ENCODE results near the gene FBXL20.

DNA sequence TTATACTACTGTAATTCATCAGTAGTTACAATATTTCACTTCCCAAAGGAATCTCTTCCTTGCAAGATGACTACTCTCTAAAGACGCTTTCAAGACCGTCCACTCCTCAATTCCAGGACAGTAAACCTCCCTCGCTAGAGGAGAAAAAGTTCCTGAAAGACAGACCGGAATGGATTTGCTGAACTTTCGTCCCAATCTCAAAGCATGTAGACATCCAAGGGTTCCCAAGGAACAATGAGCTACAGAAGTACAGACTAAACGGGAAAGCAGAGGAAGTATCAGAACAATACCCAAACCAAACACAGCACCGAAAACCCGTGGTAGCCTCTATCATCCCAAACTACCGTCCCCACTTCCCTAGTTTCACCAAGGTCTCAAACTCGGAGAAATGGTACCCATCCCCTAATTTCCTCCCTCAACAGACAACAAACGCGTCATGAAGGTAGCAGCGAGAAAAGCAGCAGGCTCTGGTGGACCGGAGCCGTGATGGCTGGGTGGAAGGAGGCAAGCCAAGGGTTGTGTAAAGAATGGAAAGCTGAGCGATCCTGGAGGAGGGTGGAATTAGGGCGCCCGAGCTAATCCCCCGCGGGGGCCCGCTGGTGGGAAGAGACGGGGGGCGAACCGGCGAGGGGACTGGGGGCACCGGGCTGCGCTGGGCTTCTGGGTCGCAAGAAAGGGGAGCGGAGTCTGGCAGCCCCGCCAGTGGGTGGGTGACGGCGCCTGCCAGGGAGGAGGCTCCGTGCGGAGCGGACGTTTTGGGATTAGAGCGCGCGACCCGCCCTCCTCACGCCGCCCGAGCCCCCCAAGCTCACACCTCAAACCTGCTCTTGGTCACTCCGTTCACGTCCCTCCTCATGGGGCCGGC is 647 bp downstream of the FBXL20 start:
- TF ChIP-seq GABPA (IDR thresholded peaks at IDR 0.05; ENCODE audit: low read depth) (no peak), CHD2 (IDR thresholded peaks at IDR 0.05; ENCODE audit: low read length, partially characterized antibody) (no peak), RXRA (IDR thresholded peaks at IDR 0.05; ENCODE audit: borderline replicate concordance, low read depth) (no peak), CTCF (IDR thresholded peaks at IDR 0.05) (no peak), YY1 (IDR thresholded peaks at IDR 0.05; ENCODE audit: low read depth) (no peak), TAF1 (IDR thresholded peaks at IDR 0.05; ENCODE audit: borderline replicate concordance, low read depth, low read length) (no peak), MXI1 (IDR thresholded peaks at IDR 0.05; ENCODE audit: low read depth, low read length) (no peak), ZBTB33 (IDR thresholded peaks at IDR 0.05; ENCODE audit: borderline replicate concordance, low read depth) (no peak), EZH2phosphoT487 (IDR thresholded peaks at IDR 0.05; ENCODE audit: borderline replicate concordance, low read depth) (no peak), RFX5 (IDR thresholded peaks at IDR 0.05; ENCODE audit: low read length) (no peak)
- TF ChIP-seq, protein P1, sequence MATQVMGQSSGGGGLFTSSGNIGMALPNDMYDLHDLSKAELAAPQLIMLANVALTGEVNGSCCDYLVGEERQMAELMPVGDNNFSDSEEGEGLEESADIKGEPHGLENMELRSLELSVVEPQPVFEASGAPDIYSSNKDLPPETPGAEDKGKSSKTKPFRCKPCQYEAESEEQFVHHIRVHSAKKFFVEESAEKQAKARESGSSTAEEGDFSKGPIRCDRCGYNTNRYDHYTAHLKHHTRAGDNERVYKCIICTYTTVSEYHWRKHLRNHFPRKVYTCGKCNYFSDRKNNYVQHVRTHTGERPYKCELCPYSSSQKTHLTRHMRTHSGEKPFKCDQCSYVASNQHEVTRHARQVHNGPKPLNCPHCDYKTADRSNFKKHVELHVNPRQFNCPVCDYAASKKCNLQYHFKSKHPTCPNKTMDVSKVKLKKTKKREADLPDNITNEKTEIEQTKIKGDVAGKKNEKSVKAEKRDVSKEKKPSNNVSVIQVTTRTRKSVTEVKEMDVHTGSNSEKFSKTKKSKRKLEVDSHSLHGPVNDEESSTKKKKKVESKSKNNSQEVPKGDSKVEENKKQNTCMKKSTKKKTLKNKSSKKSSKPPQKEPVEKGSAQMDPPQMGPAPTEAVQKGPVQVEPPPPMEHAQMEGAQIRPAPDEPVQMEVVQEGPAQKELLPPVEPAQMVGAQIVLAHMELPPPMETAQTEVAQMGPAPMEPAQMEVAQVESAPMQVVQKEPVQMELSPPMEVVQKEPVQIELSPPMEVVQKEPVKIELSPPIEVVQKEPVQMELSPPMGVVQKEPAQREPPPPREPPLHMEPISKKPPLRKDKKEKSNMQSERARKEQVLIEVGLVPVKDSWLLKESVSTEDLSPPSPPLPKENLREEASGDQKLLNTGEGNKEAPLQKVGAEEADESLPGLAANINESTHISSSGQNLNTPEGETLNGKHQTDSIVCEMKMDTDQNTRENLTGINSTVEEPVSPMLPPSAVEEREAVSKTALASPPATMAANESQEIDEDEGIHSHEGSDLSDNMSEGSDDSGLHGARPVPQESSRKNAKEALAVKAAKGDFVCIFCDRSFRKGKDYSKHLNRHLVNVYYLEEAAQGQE (IDR thresholded peaks at IDR 0.05; ENCODE audit: low read depth, low read length), result no peak

All from SK-N-SH (cell line).